ENCODE measurements around the gene KIF4A. TPM values are rescaled to one million over a fixed set of nuclear protein-coding genes. Genes with fewer than 3 reads are reported as not detected.
"Not testable (repeated sequence)": the region's sequence is repeated elsewhere in the genome, so short reads cannot be mapped to it uniquely, and the experiment has no call there.

Gene KIF4A
- total and polyA plus RNA-seq, 10 of the 15 experiments (the other 5 are each of a cell fraction or from before 2014, with no cell fraction given), result 10.8 to 28.8 (median 22.5) TPM

GRCh38 chrX:70313503-70313902, 23.6 kb downstream of the KIF4A start (continued):
- no peak for TF ChIP-seq CEBPZ (IDR thresholded peaks at IDR 0.05; ENCODE audit: low read depth, low read length)
- TF ChIP-seq FOXM1 (IDR thresholded peaks at IDR 0.05; ENCODE audit: low read depth, low read length), result no peak
- no peak for TF ChIP-seq IKZF1 (conservative IDR thresholded peaks at IDR 0.05)

- no peak overlapping the region for H3K4me2 ChIP-seq (ENCODE audit: control insufficient read depth, insufficient read depth)
- no peak overlapping the region for H3K27ac ChIP-seq (ENCODE audit: control insufficient read depth, insufficient read depth)
- ChIA-PET POLR2A (no interaction called here), CTCF (no interaction called here), RAD21 (ENCODE audit: unreplicated experiment) (no interaction called here), SMC1A (ENCODE audit: uncharacterized antibody, unreplicated experiment) (no interaction called here)
- WGBS (ENCODE audit: insufficient coverage, insufficient replicate concordance, low lambda C conversion rate, missing lambda C conversion rate), result 56% methylated on average over 4 of the region's 4 CpGs
- H3K9ac ChIP-seq (ENCODE audit: control insufficient read depth, insufficient read depth, low read length), result no peak overlapping the region
- DNase-seq (ENCODE audit: low read depth, low spot score) (no peak), ATAC-seq (no peak), FAIRE-seq (no peak)
- no peaks in the 10 kb centered on the region for H3K79me2 ChIP-seq (ENCODE audit: control insufficient read depth, insufficient read depth, low read length)
- H3K36me3 ChIP-seq (ENCODE audit: control insufficient read depth in 2 of 2, insufficient read depth in 2 of 2, low read length in 1 of 2), result no peaks in the 10 kb centered on the region; a peak in 2 of 4 replicates
- H3K4me1 ChIP-seq (ENCODE audit: control insufficient read depth, insufficient read depth, low read length), result no peaks in the 10 kb centered on the region
- no peaks in the 10 kb centered on the region for H3K9me3 ChIP-seq (replicated peaks; ENCODE audit: control insufficient read depth, insufficient read depth, low read length)
- BruUV-seq (replicated peaks), result no TSS peak
- H3K4me3 ChIP-seq, result no peak overlapping the region
- TF ChIP-seq TCF12 (IDR thresholded peaks at IDR 0.05; ENCODE audit: low read depth, low read length), result no peak
- TF ChIP-seq CHD2 (IDR thresholded peaks at IDR 0.05; ENCODE audit: borderline replicate concordance, low read depth, low read length), result no peak
- TF ChIP-seq KDM1A (IDR thresholded peaks at IDR 0.05; ENCODE audit: borderline replicate concordance), result no peak
- TF ChIP-seq PAX8 (IDR thresholded peaks at IDR 0.05), result no peak
- no peak for TF ChIP-seq ZZZ3 (IDR thresholded peaks at IDR 0.05; ENCODE audit: control insufficient read depth, insufficient read length, low read depth)
- no peak for TF ChIP-seq ZNF384 (IDR thresholded peaks at IDR 0.05; ENCODE audit: borderline replicate concordance, low read depth, low read length)
- no peak overlapping the region for H2AFZ ChIP-seq (ENCODE audit: control insufficient read depth, low read depth, low read length)
- H4K20me1 ChIP-seq (ENCODE audit: control insufficient read depth, insufficient read depth), result no peaks in the 10 kb centered on the region
- no peaks in the 10 kb centered on the region for H3K27me3 ChIP-seq (replicated peaks in 1 of 2; ENCODE audit: control insufficient read depth in 2 of 2, insufficient read depth in 2 of 2, low read length in 1 of 2)
- in situ Hi-C loops (cut with MboI), result no loop called here
- intact Hi-C loops (cut with micrococcal nuclease; ENCODE audit: unreplicated experiment), result no loop called here
Observed at GRCh38 chrX:70322784-70323183, 32.9 kb downstream of the KIF4A start.

- H4K20me1 ChIP-seq (ENCODE audit: control insufficient read depth, insufficient read depth); CTCF ChIA-PET; H3K9me3 ChIP-seq (replicated peaks; ENCODE audit: control insufficient read depth, insufficient read depth, low read length); H3K79me2 ChIP-seq (ENCODE audit: control insufficient read depth, insufficient read depth, low read length); H3K4me2 ChIP-seq (ENCODE audit: control insufficient read depth, insufficient read depth); DNase-seq (ENCODE audit: low read depth, low spot score); H3K4me1 ChIP-seq (ENCODE audit: control insufficient read depth, insufficient read depth, low read length); in situ Hi-C loops (cut with MboI); H2AFZ ChIP-seq (ENCODE audit: control insufficient read depth, low read depth, low read length); RAD21 ChIA-PET (ENCODE audit: unreplicated experiment); intact Hi-C loops (cut with micrococcal nuclease; ENCODE audit: unreplicated experiment); POLR2A ChIA-PET; SMC1A ChIA-PET (ENCODE audit: uncharacterized antibody, unreplicated experiment); H3K27me3 ChIP-seq (replicated peaks in 1 of 2; ENCODE audit: control insufficient read depth in 2 of 2, insufficient read depth in 2 of 2, low read length in 1 of 2); BruUV-seq (replicated peaks); H3K36me3 ChIP-seq (ENCODE audit: control insufficient read depth in 2 of 2, insufficient read depth in 2 of 2, low read length in 1 of 2); H3K27ac ChIP-seq (ENCODE audit: control insufficient read depth, insufficient read depth); ATAC-seq; FAIRE-seq; H3K4me3 ChIP-seq; H3K9ac ChIP-seq (ENCODE audit: control insufficient read depth, insufficient read depth, low read length): not testable (repeated sequence)
- 59% methylated on average over 6 of the region's 6 CpGs for WGBS (ENCODE audit: insufficient coverage, insufficient replicate concordance, low lambda C conversion rate, missing lambda C conversion rate)
Observed at GRCh38 chrX:70323628-70324027, 33.7 kb downstream of the KIF4A start.

Measured in GM12878 (cell line).